Right lobe of liver (tissue), 6 donors: Measurements from ENCODE around the gene ATP1A1. TPM values are rescaled to one million over a fixed set of nuclear protein-coding genes. Genes with fewer than 3 reads are reported as not detected.
A peak's percentile ranks its signal among the peaks of the same experiment; 100 is the strongest.

ENCODE experiments used
- ATAC-seq, 4 donors: fragments of 200-7000 bp; cut with Tn5 transposase; one replicate each; pipeline ENCODE4 v1.9.1; 2020; ENCODE audit warnings: mild to moderate bottlenecking in 4 of 4, moderate library complexity in 4 of 4
- DNase-seq, 3 donors: peaks; one replicate each; pipeline ENCODE4 v3.0.0-alpha.2; 2020
- H3K27ac ChIP-seq, 3 donors: fragments of 200-600 bp; one replicate each; pipeline ENCODE4 v1.8.0; 2022
- H3K27me3 ChIP-seq, 2 donors: fragments of 200-600 bp; one replicate each; pipeline ENCODE4 v1.8.0; 2022
- H3K36me3 ChIP-seq, 4 donors: fragments of 200-600 bp; sonication (generic) in 1 of 4; one replicate each; pipeline versions ENCODE4 v1.5.1 to v1.8.0; 2017 to 2022; ENCODE audit warnings: control low read depth in 1 of 4
- H3K4me1 ChIP-seq, 4 donors: fragments of 200-600 bp; sonication (generic) in 1 of 4; one replicate each; pipeline versions ENCODE4 v1.5.1 to v1.8.0; 2017 to 2022; ENCODE audit warnings: control low read depth in 1 of 4
- H3K4me3 ChIP-seq, 3 donors: fragments of 200-600 bp; one replicate each; pipeline ENCODE4 v1.8.0; 2022
- H3K9me3 ChIP-seq, 4 donors: fragments of 200-600 bp; sonication (generic) in 1 of 4; one replicate each; pipeline versions ENCODE4 v1.5.1 to v1.8.0; 2017 to 2022; ENCODE audit warnings: control low read depth in 1 of 4
- CTCF ChIP-seq, 4 donors: fragments of 200-600 bp in 3 of 4; fragments of 450-650 bp in 1 of 4; IDR thresholded peaks; one replicate each; pipeline versions ENCODE4 v1.5.1 to v1.8.0; 2016 to 2022; ENCODE audit warnings: antibody characterized with exemption in 4 of 4, mild to moderate bottlenecking in 2 of 4
- POLR2A ChIP-seq: fragments of 450-650 bp; IDR thresholded peaks from one replicate; pipeline ENCODE4 v1.6.1; 2017; ENCODE audit warnings: antibody characterized with exemption, mild to moderate bottlenecking
- WGBS: methylation state at CpG from one replicate; pipeline ENCODE4 v1.1.6; 2018; ENCODE audit warnings: low coverage, low lambda C conversion rate; ENCODE audit not compliant: insufficient coverage; ENCODE audit errors: missing lambda C conversion rate; 5-methylcytosine and 5-hydroxymethylcytosine counted together
- intact Hi-C, 2 donors: fragments of 100-400 bp; cut with DNase I; formaldehyde crosslinking; loops; one replicate each; pipeline versions ENCODE4 v1.11.2 to v1.14.1; 2022
- total RNA-seq, 6 experiments: library from RNA; depleted of rRNA in 2 of 6; stranded (reverse); fragments of >200 nt in 2 of 6; fragmentation: NEBNext Ultra II Directional in 3 of 6; extraction: Animal tissue kit (Norgen Biotek cat#: 25700) in 3 of 6; gene quantifications; one replicate each; pipeline versions ENCODE4 v1.1.0 to v1.2.4, GENCODE V29; 2016 to 2023
- donor health status: DM: no; HTN: yes; CAD: no.
- donor health status: DM: no; HTN: no; CAD: no.
- donor health status: DM: no; HTN: no; CAD: no.
- donor health status: DM: no; HTN: yes; CAD: no.
- donor health status: DM: no; HTN: yes; CAD: no.

Gene ATP1A1
- total RNA-seq, 6 experiments from 2014 or later: 83.6 to 153 (median 121) TPM

- Histone ChIP-seq H3K27ac (no peak overlapping the region), H3K36me3 (peaks cover 0 to 30% (median 12%) of the 10 kb centered on the region in 4 donors)
Measured at GRCh38 chr1:116408193-116408592, 35.1 kb downstream of the ATP1A1 start.

DNA sequence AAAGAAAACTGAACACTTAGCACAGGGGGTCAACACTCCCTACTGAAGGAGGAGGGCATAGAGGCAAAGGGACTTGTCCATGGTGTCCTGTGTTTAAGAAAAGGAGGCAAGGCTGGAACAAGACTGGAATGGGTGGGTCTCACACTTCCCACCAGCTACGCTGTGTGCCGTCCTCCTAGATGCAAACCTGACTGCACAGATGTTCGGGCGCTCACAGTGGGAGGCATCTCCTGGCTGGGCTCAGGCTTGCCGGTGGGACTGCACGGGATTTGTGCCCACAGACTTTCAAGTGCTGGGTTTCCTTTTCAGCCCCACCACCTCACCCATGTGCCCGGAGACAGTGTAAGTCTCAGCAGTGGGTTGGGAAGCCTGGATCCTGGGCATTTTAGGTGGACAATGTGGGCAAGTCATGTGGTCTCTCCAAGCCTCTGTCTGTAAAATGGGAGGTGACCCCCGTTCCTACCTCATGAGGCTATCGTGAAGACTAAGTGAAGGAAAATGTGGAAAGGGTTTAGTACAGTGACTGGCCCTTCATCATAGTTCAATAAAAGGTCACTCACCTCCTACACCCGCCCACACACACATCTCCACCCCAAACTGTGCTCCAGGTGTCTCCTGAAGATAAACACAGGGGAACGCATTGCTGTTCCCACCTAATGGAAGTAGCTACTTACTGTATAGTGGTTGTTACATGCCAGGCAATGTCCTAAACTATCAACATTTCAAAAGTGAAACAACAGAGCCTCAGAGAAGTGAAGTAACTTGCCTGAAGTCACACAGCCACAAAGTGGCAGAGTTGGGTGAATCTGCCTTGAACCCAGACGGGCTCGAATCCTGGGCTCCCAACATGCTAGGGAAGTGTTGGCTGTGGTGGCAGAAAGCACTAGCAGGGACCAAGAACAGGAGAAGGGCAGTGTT, 36.0 kb downstream of the ATP1A1 start:
- peak in 2 of 4 donors; percentile 50 to 56 for ATAC-seq
- H3K4me1 ChIP-seq: peaks cover 0 to 16% (median 0%) of the 10 kb centered on the region in 4 donors
- intact Hi-C loops: no loop called here
- TF ChIP-seq CTCF (IDR thresholded peaks at IDR 0.05): no peak
- H3K9me3 ChIP-seq: no peaks in the 10 kb centered on the region
- DNase-seq: no peak
- no peak overlapping the region for H3K4me3 ChIP-seq
- H3K36me3 ChIP-seq: peaks cover 0 to 22% (median 8%) of the 10 kb centered on the region in 4 donors
- no peaks in the 10 kb centered on the region for H3K27me3 ChIP-seq
- no peak overlapping the region for H3K27ac ChIP-seq
- 64% methylated on average over 8 of the region's 13 CpGs for WGBS

More at GRCh38 chr1:116408193-116408592, 35.1 kb downstream of the ATP1A1 start:
- no peaks in the 10 kb centered on the region for H3K9me3 ChIP-seq
- WGBS: 94% methylated on average over 2 of the region's 2 CpGs
- no peak for ATAC-seq
- H3K4me3 ChIP-seq: no peak overlapping the region
- intact Hi-C loops: no loop called here
- DNase-seq: no peak
- H3K27me3 ChIP-seq: no peaks in the 10 kb centered on the region
- no peak for TF ChIP-seq CTCF (IDR thresholded peaks at IDR 0.05)
- TF ChIP-seq POLR2A: no peak
- peaks cover 0 to 16% (median 0%) of the 10 kb centered on the region in 4 donors for H3K4me1 ChIP-seq

DNA sequence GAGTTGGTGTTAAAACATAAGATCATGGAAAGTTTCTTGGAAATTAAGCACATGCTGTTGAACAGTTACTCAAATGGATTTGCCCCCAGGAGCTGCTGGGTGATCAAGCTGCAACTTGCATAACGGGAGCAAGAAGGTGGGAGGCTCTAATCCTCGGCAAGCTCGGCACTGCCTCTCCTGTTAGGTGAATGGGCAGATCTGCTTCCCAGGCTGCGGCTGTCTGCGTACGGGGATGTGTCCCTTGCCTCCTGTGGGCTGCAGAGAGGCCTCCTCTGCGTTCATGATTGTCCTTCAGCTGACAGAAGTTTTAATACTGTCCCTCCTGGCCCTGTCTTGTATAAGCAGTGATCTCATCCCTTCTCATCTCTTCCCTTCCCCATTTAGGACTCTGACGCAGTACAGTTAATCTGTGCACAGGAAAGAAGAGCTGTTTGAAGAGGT, 36.7 kb downstream of the ATP1A1 start:
- no peaks in the 10 kb centered on the region for H3K27me3 ChIP-seq
- H3K36me3 ChIP-seq: peaks cover 0 to 15% (median 5%) of the 10 kb centered on the region in 4 donors
- no peak for DNase-seq
- peaks cover 0 to 16% (median 0%) of the 10 kb centered on the region in 4 donors for H3K4me1 ChIP-seq
- TF ChIP-seq CTCF (IDR thresholded peaks at IDR 0.05) (no peak), POLR2A (no peak)
- 100% methylated on average over 2 of the region's 8 CpGs for WGBS
- no peak for ATAC-seq
- intact Hi-C loops: no loop called here
- no peak overlapping the region for H3K4me3 ChIP-seq
- no peaks in the 10 kb centered on the region for H3K9me3 ChIP-seq
- no peak overlapping the region for H3K27ac ChIP-seq

DNA sequence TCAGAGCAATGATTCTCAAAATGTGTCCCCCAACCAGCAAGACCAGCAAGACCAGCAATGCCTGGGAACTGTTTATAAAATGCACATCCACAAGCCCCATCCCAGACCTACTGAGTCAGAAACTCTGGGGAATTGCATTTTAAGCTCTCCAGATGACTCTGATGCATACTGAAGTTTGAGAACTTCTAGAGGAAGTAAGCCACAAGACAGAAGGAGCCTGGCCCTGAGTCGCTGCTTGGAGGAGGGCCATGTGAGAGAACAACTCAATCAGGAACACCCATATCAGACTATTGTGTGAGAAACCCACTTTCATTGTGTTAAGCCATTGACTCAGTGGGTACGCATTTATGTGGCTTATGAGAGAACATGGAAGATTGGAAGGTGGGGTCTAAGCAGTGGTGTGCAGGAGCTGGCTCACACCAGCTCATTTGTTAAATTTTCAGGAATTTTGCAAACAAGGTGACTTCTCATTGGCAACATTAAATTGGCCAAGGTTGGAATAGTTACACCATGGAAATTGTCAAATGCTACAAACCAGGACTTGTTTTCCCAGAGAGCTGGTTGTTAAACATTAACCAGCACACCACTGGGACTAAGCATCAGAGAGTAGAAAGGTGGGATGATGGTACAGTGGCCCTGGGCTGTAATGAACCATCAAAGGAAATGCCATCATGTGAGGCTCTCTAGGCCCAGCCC, 38.9 kb downstream of the ATP1A1 start:
- Histone ChIP-seq H3K4me3 (no peak overlapping the region), H3K27me3 (no peaks in the 10 kb centered on the region), H3K9me3 (no peaks in the 10 kb centered on the region), H3K36me3 (no peaks in the 10 kb centered on the region), H3K27ac (peak overlapping the region in 2 of 3 donors; percentile 30 to 34), H3K4me1 (peaks cover 0 to 11% (median 1%) of the 10 kb centered on the region in 4 donors)
- 100% methylated on average over 1 of the region's 2 CpGs for WGBS
- intact Hi-C loops: no loop called here
- TF ChIP-seq POLR2A (no peak), CTCF (IDR thresholded peaks at IDR 0.05) (no peak)
- ATAC-seq (peak; percentile 79 to 90 (median 82)), DNase-seq (no peak)
